ENCODE results near the gene MEA1.

MEA1 gene

GRCh38 chr6:43034190-43034525, 20.4 kb upstream of the MEA1 start:
- H3K36me3 ChIP-seq: peaks cover 30% of the 10 kb centered on the region
- H3K4me1 ChIP-seq: no peaks in the 10 kb centered on the region
- no peak for DNase-seq
- TF ChIP-seq CTCF (IDR thresholded peaks at IDR 0.05; ENCODE audit: low read depth, low read length): no peak
- no peaks in the 10 kb centered on the region for H3K27me3 ChIP-seq
- H3K4me3 ChIP-seq (ENCODE audit: low read depth, low read length): no peak overlapping the region
- H3K9me3 ChIP-seq: no peaks in the 10 kb centered on the region

- DNase-seq: no peak
- peaks cover 35% of the 10 kb centered on the region for H3K36me3 ChIP-seq
- TF ChIP-seq CTCF (IDR thresholded peaks at IDR 0.05; ENCODE audit: low read depth, low read length): no peak
- no peaks in the 10 kb centered on the region for H3K27me3 ChIP-seq
- no peaks in the 10 kb centered on the region for H3K4me1 ChIP-seq
- no peaks in the 10 kb centered on the region for H3K9me3 ChIP-seq
- no peak overlapping the region for H3K4me3 ChIP-seq (ENCODE audit: low read depth, low read length)
Measured at GRCh38 chr6:43033496-43034189, 19.9 kb upstream of the MEA1 start.

- H3K4me1 ChIP-seq: no peaks in the 10 kb centered on the region
- no peaks in the 10 kb centered on the region for H3K27me3 ChIP-seq
- DNase-seq: no peak
- H3K36me3 ChIP-seq: peaks cover 47% of the 10 kb centered on the region
- H3K4me3 ChIP-seq (ENCODE audit: low read depth, low read length): no peak overlapping the region
- no peaks in the 10 kb centered on the region for H3K9me3 ChIP-seq
- no peak for TF ChIP-seq CTCF (IDR thresholded peaks at IDR 0.05; ENCODE audit: low read depth, low read length)
Measured at GRCh38 chr6:43032326-43032725, 18.6 kb upstream of the MEA1 start.

GRCh38 chr6:43029120-43029519, 15.4 kb upstream of the MEA1 start:
- Histone ChIP-seq H3K27me3 (no peaks in the 10 kb centered on the region), H3K9me3 (no peaks in the 10 kb centered on the region), H3K4me1 (no peaks in the 10 kb centered on the region), H3K4me3 (ENCODE audit: low read depth, low read length) (no peak overlapping the region), H3K36me3 (peaks cover 64% of the 10 kb centered on the region)
- no peak for TF ChIP-seq CTCF (IDR thresholded peaks at IDR 0.05; ENCODE audit: low read depth, low read length)
- no peak for DNase-seq

GRCh38 chr6:43026365-43026764, 12.6 kb upstream of the MEA1 start:
- H3K4me3 ChIP-seq (ENCODE audit: low read depth, low read length): no peak overlapping the region
- peaks cover 60% of the 10 kb centered on the region for H3K36me3 ChIP-seq
- TF ChIP-seq CTCF (IDR thresholded peaks at IDR 0.05; ENCODE audit: low read depth, low read length): no peak
- H3K27me3 ChIP-seq: no peaks in the 10 kb centered on the region
- no peaks in the 10 kb centered on the region for H3K4me1 ChIP-seq
- H3K9me3 ChIP-seq: no peaks in the 10 kb centered on the region
- DNase-seq: no peak

GRCh38 chr6:43024436-43024835, 10.7 kb upstream of the MEA1 start:
- H3K4me1 ChIP-seq: peaks cover 3% of the 10 kb centered on the region; the same call in 1 of the 2 replicates
- no peak for TF ChIP-seq CTCF (IDR thresholded peaks at IDR 0.05; ENCODE audit: low read depth, low read length)
- no peaks in the 10 kb centered on the region for H3K27me3 ChIP-seq
- DNase-seq: no peak
- H3K9me3 ChIP-seq: no peaks in the 10 kb centered on the region
- H3K4me3 ChIP-seq (ENCODE audit: low read depth, low read length): no peak overlapping the region
- H3K36me3 ChIP-seq: peaks cover 48% of the 10 kb centered on the region

Data from BE2C (cell line).